ENCODE measurements around the gene AK1. TPM values are rescaled to one million over a fixed set of nuclear protein-coding genes. Genes with fewer than 3 reads are reported as not detected.
"Not testable (repeated sequence)": the region's sequence is repeated elsewhere in the genome, so short reads cannot be mapped to it uniquely, and the experiment has no call there.

Gene AK1
- total and polyA plus RNA-seq, 2 of the 8 experiments (the other 6 are each of a cell fraction or from before 2014, with no cell fraction given), result 37.9 to 39.2 TPM

DNA sequence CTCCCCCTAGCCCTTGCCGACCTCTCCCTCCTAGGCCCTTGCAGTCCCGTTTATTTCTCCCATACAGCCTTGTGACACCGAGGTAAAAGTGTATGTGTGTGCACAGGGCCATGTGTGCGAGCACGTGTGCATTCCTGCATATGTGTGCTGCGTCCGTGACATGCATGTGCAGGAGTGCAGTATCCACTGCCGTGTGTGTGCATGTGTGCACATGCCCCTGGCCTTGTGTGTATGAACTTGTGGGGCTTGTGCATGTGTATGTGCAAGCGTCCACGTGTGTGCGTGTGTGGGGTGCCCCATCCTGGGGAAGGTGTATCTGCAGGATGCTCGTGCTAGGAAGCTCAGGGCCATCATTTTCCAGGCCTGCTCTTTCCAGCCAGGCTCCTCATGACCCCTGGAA lies 6.6 kb downstream of the AK1 start (continued):
- TF ChIP-seq, protein P1, sequence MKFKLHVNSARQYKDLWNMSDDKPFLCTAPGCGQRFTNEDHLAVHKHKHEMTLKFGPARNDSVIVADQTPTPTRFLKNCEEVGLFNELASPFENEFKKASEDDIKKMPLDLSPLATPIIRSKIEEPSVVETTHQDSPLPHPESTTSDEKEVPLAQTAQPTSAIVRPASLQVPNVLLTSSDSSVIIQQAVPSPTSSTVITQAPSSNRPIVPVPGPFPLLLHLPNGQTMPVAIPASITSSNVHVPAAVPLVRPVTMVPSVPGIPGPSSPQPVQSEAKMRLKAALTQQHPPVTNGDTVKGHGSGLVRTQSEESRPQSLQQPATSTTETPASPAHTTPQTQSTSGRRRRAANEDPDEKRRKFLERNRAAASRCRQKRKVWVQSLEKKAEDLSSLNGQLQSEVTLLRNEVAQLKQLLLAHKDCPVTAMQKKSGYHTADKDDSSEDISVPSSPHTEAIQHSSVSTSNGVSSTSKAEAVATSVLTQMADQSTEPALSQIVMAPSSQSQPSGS (IDR thresholded peaks at IDR 0.05; ENCODE audit: low read length), result no peak
- TF ChIP-seq RNF2 (IDR thresholded peaks at IDR 0.05; ENCODE audit: borderline replicate concordance, low read depth, low read length, missing control alignments, poor library complexity, severe bottlenecking) (no peak), POLR2AphosphoS5 (IDR thresholded peaks at IDR 0.05; ENCODE audit: low read depth, low read length) (no peak), ZNF274 (IDR thresholded peaks at IDR 0.05; ENCODE audit: borderline replicate concordance, extremely low read depth, low read length) (no peak), USF2 (IDR thresholded peaks at IDR 0.05; ENCODE audit: low read length) (no peak), SUZ12 (IDR thresholded peaks at IDR 0.05; ENCODE audit: low read length) (no peak)

DNA sequence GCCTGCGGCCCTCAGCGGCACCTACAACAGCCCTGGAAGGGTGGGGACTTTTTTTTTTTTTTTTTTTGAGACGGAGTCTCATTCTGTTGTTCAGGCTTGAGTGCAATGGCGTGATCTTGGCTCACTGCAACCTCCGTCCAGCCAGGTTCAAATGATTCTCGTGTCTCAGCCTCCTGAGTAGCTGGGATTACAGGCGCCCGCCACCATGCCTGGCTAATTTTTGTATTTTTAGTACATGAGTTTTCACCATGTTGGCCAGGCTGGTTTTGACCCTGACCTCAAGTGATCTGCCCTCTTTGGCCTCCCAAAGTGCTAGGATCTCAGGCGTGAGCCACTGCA lies 7.4 kb downstream of the AK1 start:
- not testable (repeated sequence) for H4K91ac ChIP-seq (replicated peaks; ENCODE audit: insufficient read length, low read length); H4K20me1 ChIP-seq (replicated peaks in 1 of 2; ENCODE audit: control insufficient read depth in 1 of 2, insufficient read depth in 2 of 2, low read length in 2 of 2); FAIRE-seq; H3K79me1 ChIP-seq (ENCODE audit: low read depth, low read length); H3K23me2 ChIP-seq (ENCODE audit: low read depth, low read length); H2AK5ac ChIP-seq (ENCODE audit: low read depth, low read length); H4K8ac ChIP-seq (ENCODE audit: extremely low read depth, insufficient read depth, low read length); H3K4me3 ChIP-seq (ENCODE audit: extremely low read depth in 1 of 4, insufficient read depth in 2 of 4, low read depth in 3 of 4, low read length in 4 of 4); H3K9me3 ChIP-seq (ENCODE audit: insufficient read depth in 2 of 2, low read depth in 1 of 2, low read length in 1 of 2); H3K27me3 ChIP-seq (replicated peaks in 1 of 4; ENCODE audit: control insufficient read depth in 3 of 4, extremely low read depth in 1 of 4, insufficient read depth in 3 of 4, low read length in 3 of 4); H3K18ac ChIP-seq (ENCODE audit: extremely low read depth, low read length); H2BK5ac ChIP-seq (ENCODE audit: low read depth, low read length); H3K36me3 ChIP-seq (ENCODE audit: control insufficient read depth in 2 of 4, insufficient read depth in 4 of 4, low read length in 3 of 4); H3K4me2 ChIP-seq (ENCODE audit: insufficient read depth in 1 of 2, low read depth in 2 of 2, low read length in 2 of 2); H2BK20ac ChIP-seq (ENCODE audit: low read length); H2BK120ac ChIP-seq (replicated peaks; ENCODE audit: low read depth, low read length); H3K9ac ChIP-seq (replicated peaks in 1 of 4; ENCODE audit: extremely low read depth in 1 of 4, low read depth in 3 of 4, low read length in 3 of 4); H2BK12ac ChIP-seq (ENCODE audit: low read depth, low read length); H3K4me1 ChIP-seq (replicated peaks in 1 of 4; ENCODE audit: control insufficient read depth in 3 of 4, insufficient read depth in 4 of 4, low read length in 3 of 4); H3K27ac ChIP-seq (ENCODE audit: low read depth, low read length); DNase-seq (ENCODE audit: low read depth in 1 of 2, low spot score in 2 of 2); H4K5ac ChIP-seq (ENCODE audit: insufficient read length, low read depth, low read length); H3K14ac ChIP-seq (ENCODE audit: insufficient read length); H3K4ac ChIP-seq (replicated peaks; ENCODE audit: insufficient read length, low read depth, low read length); H3K23ac ChIP-seq (ENCODE audit: insufficient read length); H2AFZ ChIP-seq (ENCODE audit: low read length); H3K56ac ChIP-seq (replicated peaks; ENCODE audit: insufficient read length, low read depth, low read length); H3K79me2 ChIP-seq (ENCODE audit: control insufficient read depth in 1 of 2, insufficient read depth in 2 of 2, low read length in 2 of 2); H2BK15ac ChIP-seq (ENCODE audit: low read length)
- 64% methylated on average over 3 of the region's 9 CpGs; no CpG with 5 or more reads in 1 of the 2 experiments for WGBS, 2 experiments (ENCODE audit: extremely low coverage in 1 of 2, insufficient coverage in 1 of 2, insufficient read length in 1 of 2, insufficient replicate concordance in 2 of 2, low coverage in 1 of 2, low lambda C conversion rate in 2 of 2, missing lambda C conversion rate in 1 of 2)
- CTCF ChIA-PET (ENCODE audit: partially characterized antibody), result interaction anchor here (0.5 to 9.2 kb wide), 62 partner anchors 8 to 404 kb away, joined by 3 to 116 read pairs (median 7); partner anchors contain the start of genes CFAP157, ENG, FPGS and PTRH1
- POLR2A ChIA-PET (ENCODE audit: partially characterized antibody), result interaction anchor here (0.7 to 1.7 kb wide), 13 partner anchors 8 to 380 kb away, joined by 3 to 7 read pairs (median 4); partner anchors contain the start of gene ENG

Data from H1 (cell line).